PC-9 (cell line): ENCODE results near the gene DOCK9. TPM values are rescaled to one million over a fixed set of nuclear protein-coding genes. Genes with fewer than 3 reads are reported as not detected.
"Not testable (repeated sequence)": the region's sequence is repeated elsewhere in the genome, so short reads cannot be mapped to it uniquely, and the experiment has no call there.

Source experiments
- BruUV-seq: library from RNA; stranded (reverse); fragments of 400-500 nt; replicated peaks from 2 replicates; lab custom pipeline; 2021; lab: Mats Ljungman, UMichigan
- CTCF ChIA-PET: fragments of 300-600 bp; sonication (Branson Sonifier 250); formaldehyde crosslinking; loops from one replicate; lab custom pipeline; 2022; ENCODE audit warnings: antibody characterized with exemption; lab: Charles Lee
- POLR2A ChIA-PET: fragments of 300-600 bp; sonication (Branson Sonifier 250); formaldehyde crosslinking; loops from one replicate; lab custom pipeline; 2022; ENCODE audit warnings: antibody characterized with exemption; ENCODE audit not compliant: unreplicated experiment; lab: Charles Lee
- DNase-seq, 2 experiments: peaks; one replicate each; pipeline versions ENCODE4 v3.0.0 to v3.0.0-alpha.2; 2015 to 2022; ENCODE audit warnings: mixed read lengths in 1 of 2
- H2AFZ ChIP-seq: fragments of 200-600 bp; sonication (generic); 2 replicates; pipeline ENCODE4 v1.8.1; 2017; ENCODE audit warnings: antibody characterized with exemption
- H3F3A ChIP-seq: fragments of 200-600 bp; sonication (generic); 2 replicates; pipeline ENCODE4 v1.8.1; 2017; ENCODE audit warnings: antibody characterized with exemption, mild to moderate bottlenecking, low read depth; ENCODE audit not compliant: insufficient read depth
- H3K27ac ChIP-seq: fragments of 200-600 bp; sonication (generic); 2 replicates; pipeline ENCODE4 v1.6.1; 2016; ENCODE audit warnings: mixed run types
- H3K27me3 ChIP-seq: fragments of 200-600 bp; sonication (generic); 2 replicates; pipeline ENCODE4 v1.6.1; 2016; ENCODE audit warnings: low read depth, mixed run types; ENCODE audit not compliant: insufficient read depth
- H3K36me3 ChIP-seq: fragments of 200-600 bp; sonication (generic); 2 replicates; pipeline ENCODE4 v1.6.1; 2016; ENCODE audit warnings: low read depth, mixed run types
- H3K4me1 ChIP-seq: fragments of 200-600 bp; sonication (generic); replicated peaks from 2 replicates; pipeline ENCODE4 v1.6.1; 2016; ENCODE audit warnings: mixed run types; ENCODE audit not compliant: insufficient read depth
- H3K4me2 ChIP-seq: fragments of 200-600 bp; sonication (generic); 2 replicates; pipeline ENCODE4 v1.6.1; 2017; ENCODE audit warnings: mixed run types
- H3K4me3 ChIP-seq: fragments of 200-600 bp; sonication (generic); 2 replicates; pipeline ENCODE4 v1.6.1; 2016; ENCODE audit warnings: mixed run types
- H3K79me2 ChIP-seq: fragments of 200-600 bp; sonication (generic); 2 replicates; pipeline ENCODE4 v1.6.1; 2017; ENCODE audit warnings: low read depth, mixed run types
- H3K9me2 ChIP-seq: fragments of 200-600 bp; sonication (generic); 2 replicates; pipeline ENCODE4 v1.8.1; 2017; ENCODE audit warnings: mild to moderate bottlenecking; ENCODE audit not compliant: insufficient read depth
- H3K9me3 ChIP-seq: fragments of 200-600 bp; sonication (generic); 2 replicates; pipeline ENCODE4 v1.8.1; 2016; ENCODE audit warnings: low read depth; ENCODE audit not compliant: insufficient read depth
- H4K20me1 ChIP-seq: fragments of 200-600 bp; sonication (generic); 2 replicates; pipeline ENCODE4 v1.8.1; 2017; ENCODE audit not compliant: insufficient read depth
- EZH2 ChIP-seq: fragments of 200-600 bp; sonication (generic); IDR thresholded peaks from 2 replicates; pipeline ENCODE4 v1.8.0; 2017; ENCODE audit warnings: antibody characterized with exemption, low read depth
- intact Hi-C: fragments of 100-400 bp; cut with micrococcal nuclease; formaldehyde crosslinking; loops from one replicate; pipeline ENCODE4 v1.10.0; 2022; ENCODE audit not compliant: unreplicated experiment
- total RNA-seq: library from RNA; stranded (reverse); gene quantifications from 2 replicates; pipeline ENCODE4 v1.2.3, GENCODE V29; 2021
- TF ChIP-seq, protein P1 (sequence below): fragments of 200-600 bp; sonication (generic); conservative IDR thresholded peaks from 2 replicates; pipeline ENCODE4 v1.6.1; 2017; ENCODE audit warnings: mixed run types, antibody characterized with exemption, mild to moderate bottlenecking, moderate library complexity

Gene DOCK9
- total RNA-seq, 1 experiment from 2014 or later, result 69.5 TPM

DNA sequence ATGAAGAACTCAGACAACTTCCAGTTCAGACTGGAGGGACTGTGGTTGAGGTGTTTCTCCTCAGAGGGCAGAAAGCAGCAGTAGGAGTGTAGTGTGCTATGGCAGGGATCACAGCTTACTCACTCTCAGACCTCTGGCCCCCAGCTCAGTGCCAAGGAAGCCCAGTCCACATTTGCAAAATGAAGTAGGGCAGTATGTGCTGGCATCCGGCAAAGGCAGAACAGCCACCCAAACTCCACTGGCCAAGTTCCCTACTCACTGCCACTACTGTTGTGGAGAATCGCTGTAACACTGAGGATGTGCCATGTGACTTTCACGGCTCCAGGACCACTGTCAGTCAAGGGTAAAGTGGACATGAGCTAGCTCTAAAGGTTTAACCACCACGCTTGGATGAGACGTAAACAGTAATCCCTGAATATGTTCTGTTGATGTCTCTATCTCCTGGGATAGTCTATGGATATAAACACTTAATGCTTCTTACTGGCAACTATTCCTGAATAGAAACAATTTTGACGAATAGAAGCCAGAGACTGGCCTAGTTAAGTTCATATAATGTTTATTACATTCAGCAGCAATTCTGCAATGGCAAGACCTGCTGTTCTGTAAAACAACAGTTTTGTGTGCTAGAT lies 158.4 kb downstream of the DOCK9 start:
- intact Hi-C loops, result no loop called here
- BruUV-seq, result no TSS peak
- Histone ChIP-seq H2AFZ (no peak overlapping the region), H3F3A (no peaks in the 10 kb centered on the region), H3K9me2 (no peaks in the 10 kb centered on the region), H3K4me3 (no peak overlapping the region), H3K27me3 (no peaks in the 10 kb centered on the region), H3K36me3 (0 out of 2 replicates have a peak, but pooled peaks cover 14% of the 10 kb centered on the region), H3K9me3 (no peaks in the 10 kb centered on the region), H3K27ac (no peak overlapping the region), H3K4me1 (no peaks in the 10 kb centered on the region), H3K4me2 (no peak overlapping the region), H4K20me1 (no peaks in the 10 kb centered on the region), H3K79me2 (no peaks in the 10 kb centered on the region)
- CTCF ChIA-PET, result no interaction called here
- no peak for DNase-seq
- POLR2A ChIA-PET, result no interaction called here
- TF ChIP-seq EZH2, result no peak
- TF ChIP-seq, protein P1, sequence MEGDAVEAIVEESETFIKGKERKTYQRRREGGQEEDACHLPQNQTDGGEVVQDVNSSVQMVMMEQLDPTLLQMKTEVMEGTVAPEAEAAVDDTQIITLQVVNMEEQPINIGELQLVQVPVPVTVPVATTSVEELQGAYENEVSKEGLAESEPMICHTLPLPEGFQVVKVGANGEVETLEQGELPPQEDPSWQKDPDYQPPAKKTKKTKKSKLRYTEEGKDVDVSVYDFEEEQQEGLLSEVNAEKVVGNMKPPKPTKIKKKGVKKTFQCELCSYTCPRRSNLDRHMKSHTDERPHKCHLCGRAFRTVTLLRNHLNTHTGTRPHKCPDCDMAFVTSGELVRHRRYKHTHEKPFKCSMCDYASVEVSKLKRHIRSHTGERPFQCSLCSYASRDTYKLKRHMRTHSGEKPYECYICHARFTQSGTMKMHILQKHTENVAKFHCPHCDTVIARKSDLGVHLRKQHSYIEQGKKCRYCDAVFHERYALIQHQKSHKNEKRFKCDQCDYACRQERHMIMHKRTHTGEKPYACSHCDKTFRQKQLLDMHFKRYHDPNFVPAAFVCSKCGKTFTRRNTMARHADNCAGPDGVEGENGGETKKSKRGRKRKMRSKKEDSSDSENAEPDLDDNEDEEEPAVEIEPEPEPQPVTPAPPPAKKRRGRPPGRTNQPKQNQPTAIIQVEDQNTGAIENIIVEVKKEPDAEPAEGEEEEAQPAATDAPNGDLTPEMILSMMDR, result no peak

DNA sequence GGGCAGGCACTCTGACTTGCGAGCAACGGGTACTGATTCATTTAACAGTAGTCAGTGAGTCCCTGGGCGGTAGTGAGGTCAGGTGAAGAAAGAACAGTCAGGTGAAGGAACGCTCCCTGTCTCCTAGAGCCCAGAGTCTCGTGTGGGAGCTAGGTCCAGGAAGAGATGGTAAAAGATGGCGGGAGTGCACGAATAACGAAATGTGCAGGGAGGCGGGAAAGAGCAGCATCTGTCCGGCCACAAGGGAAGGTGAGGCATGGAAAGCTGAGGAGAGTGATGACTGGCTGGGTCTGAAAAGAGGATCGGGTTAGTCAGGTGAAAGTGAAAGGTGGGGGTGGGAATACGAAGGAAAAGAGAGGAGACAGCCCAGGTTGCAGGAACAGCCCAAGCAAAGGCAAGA lies 161.5 kb downstream of the DOCK9 start:
- ChIA-PET CTCF (no interaction called here), POLR2A (no interaction called here)
- Histone ChIP-seq H3K4me1 (no peaks in the 10 kb centered on the region), H3K27ac (no peak overlapping the region), H3F3A (no peaks in the 10 kb centered on the region), H2AFZ (no peak overlapping the region), H3K9me2 (no peaks in the 10 kb centered on the region), H3K9me3 (no peaks in the 10 kb centered on the region), H3K27me3 (no peaks in the 10 kb centered on the region), H3K79me2 (no peaks in the 10 kb centered on the region), H4K20me1 (no peaks in the 10 kb centered on the region), H3K4me3 (no peak overlapping the region), H3K36me3 (0 out of 2 replicates have a peak, but pooled peaks cover 2% of the 10 kb centered on the region), H3K4me2 (no peak overlapping the region)
- BruUV-seq, result no TSS peak
- TF ChIP-seq, protein P1, result no peak
- TF ChIP-seq EZH2, result no peak
- no peak for DNase-seq
- intact Hi-C loops, result no loop called here

DNA sequence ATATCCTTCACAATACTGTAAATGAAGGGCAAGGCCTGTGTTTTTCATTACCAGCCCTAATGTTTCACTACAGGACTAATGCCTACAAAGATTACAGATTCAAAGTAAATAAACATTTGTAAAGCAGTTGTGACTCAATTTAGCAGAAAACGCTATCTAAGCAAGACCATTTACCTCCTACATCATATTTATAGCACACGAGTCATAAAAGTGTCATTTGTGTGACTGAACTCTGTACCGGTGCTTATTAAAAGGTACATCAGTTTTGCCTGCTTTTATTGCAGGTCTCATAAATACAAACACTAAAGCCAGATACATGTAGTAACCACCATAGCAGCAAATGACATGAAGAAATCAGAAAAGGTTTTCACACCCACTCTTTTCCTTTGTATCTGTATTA lies 163.9 kb downstream of the DOCK9 start:
- Histone ChIP-seq H3K4me1 (no peaks in the 10 kb centered on the region), H3K4me3 (no peak overlapping the region), H4K20me1 (no peaks in the 10 kb centered on the region), H3F3A (no peaks in the 10 kb centered on the region; the same call in 1 of the 2 replicates), H3K79me2 (no peaks in the 10 kb centered on the region), H3K36me3 (0 out of 2 replicates have a peak, but pooled peaks cover 5% of the 10 kb centered on the region), H3K9me2 (no peaks in the 10 kb centered on the region), H3K27ac (no peak overlapping the region), H2AFZ (no peak overlapping the region), H3K27me3 (no peaks in the 10 kb centered on the region), H3K9me3 (no peaks in the 10 kb centered on the region), H3K4me2 (no peak overlapping the region)
- intact Hi-C loops, result no loop called here
- DNase-seq, result no peak
- BruUV-seq, result no TSS peak
- ChIA-PET POLR2A (no interaction called here), CTCF (no interaction called here)
- TF ChIP-seq EZH2, result no peak
- TF ChIP-seq, protein P1, result no peak

DNA sequence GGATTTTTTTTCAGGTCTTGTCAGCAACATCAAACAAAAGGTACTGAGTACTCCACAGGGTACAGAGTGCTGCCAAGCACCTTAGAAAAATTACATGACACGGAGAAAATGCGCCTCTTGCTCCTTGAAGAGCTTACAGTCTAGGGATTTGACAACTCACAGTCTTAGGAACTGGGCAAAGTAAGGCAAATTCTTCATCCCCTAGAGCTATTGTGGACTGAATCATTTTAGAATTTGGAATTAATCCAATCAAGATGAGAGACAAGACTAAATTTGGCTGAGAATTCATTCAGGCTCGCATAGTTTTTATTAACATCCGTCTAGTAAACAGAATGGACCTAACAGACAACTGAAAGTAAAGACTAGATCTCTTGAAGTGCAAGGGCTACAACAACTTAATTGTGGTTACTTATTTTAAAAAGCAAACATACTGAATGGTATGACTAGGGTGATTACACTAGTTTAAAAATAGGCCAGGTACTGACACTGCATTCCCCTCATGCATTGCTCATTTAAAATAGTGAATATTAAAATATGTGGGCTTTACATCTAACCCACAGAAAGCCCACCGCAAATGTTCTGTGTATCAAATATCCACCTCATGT lies 165.6 kb downstream of the DOCK9 start:
- H3K9me2 ChIP-seq, H3K4me2 ChIP-seq, H4K20me1 ChIP-seq, POLR2A ChIA-PET, DNase-seq, H3F3A ChIP-seq, H3K27me3 ChIP-seq, H3K79me2 ChIP-seq, H3K4me1 ChIP-seq, H3K27ac ChIP-seq, H2AFZ ChIP-seq, H3K4me3 ChIP-seq, H3K36me3 ChIP-seq, H3K9me3 ChIP-seq, intact Hi-C loops: not testable (repeated sequence)
- TSS peak; percentile 55 for BruUV-seq
- CTCF ChIA-PET, result interaction anchor here (0.7 kb wide), 1 partner anchor 458 kb away, joined by 10 read pairs; no protein-coding TSS in a partner anchor
